SK-N-SH (cell line): ENCODE measurements around the gene CCDC178. TPM values are rescaled to one million over a fixed set of nuclear protein-coding genes. Genes with fewer than 3 reads are reported as not detected.

Source experiments
- CTCF ChIA-PET: fragments of 300-600, 350-600 bp; formaldehyde crosslinking; extraction: SDS; loops from one replicate; lab custom pipeline; 2021; lab: Yijun Ruan, JAX
- POLR2A ChIA-PET: fragments of 350-600 bp; sonication (Branson Sonifier 250); formaldehyde crosslinking; extraction: SDS; loops from one replicate; lab custom pipeline; 2020; ENCODE audit warnings: antibody characterized with exemption, inconsistent platforms; lab: Yijun Ruan, JAX
- DNase-seq: peaks from one replicate; pipeline ENCODE4 v3.0.0; 2012
- H2AFZ ChIP-seq: fragments of 200-600 bp; sonication (generic); 2 replicates; pipeline ENCODE4 v1.8.1; 2016; ENCODE audit warnings: antibody characterized with exemption, mild to moderate bottlenecking, low read depth
- H3F3A ChIP-seq: fragments of 200-600 bp; sonication (generic); replicated peaks from 2 replicates; pipeline ENCODE3; 2016; ENCODE audit warnings: antibody characterized with exemption, mild to moderate bottlenecking; ENCODE audit not compliant: insufficient read depth
- H3K27ac ChIP-seq, 2 experiments: fragments of 200-500 bp in 1 of 2; fragments of 200-600 bp in 1 of 2; sonication (Bioruptor generic) in 1 of 2; sonication (generic), shearing (Covaris generic) in 1 of 2; 2 replicates each; pipeline versions ENCODE4 v1.5.1 to v1.6.1; 2014 to 2016; ENCODE audit warnings: low read depth in 2 of 2, inconsistent platforms in 1 of 2, low read length in 1 of 2, mild to moderate bottlenecking in 1 of 2, mixed read lengths in 1 of 2
- H3K27me3 ChIP-seq: fragments of 200-600 bp; sonication (generic), shearing (Covaris generic); 2 replicates; pipeline ENCODE4 v1.6.1; 2016; ENCODE audit warnings: mixed run types; ENCODE audit not compliant: insufficient read depth
- H3K36me3 ChIP-seq, 2 experiments: fragments of 200-500 bp in 1 of 2; fragments of 200-600 bp in 1 of 2; sonication (Bioruptor generic) in 1 of 2; sonication (generic) in 1 of 2; replicated peaks in 1 of 2; 2 replicates each; pipeline versions ENCODE3 to v1.5.1; 2014 to 2016; ENCODE audit warnings: low read length in 1 of 2, mild to moderate bottlenecking in 1 of 2; ENCODE audit not compliant: insufficient read depth in 2 of 2, control insufficient read depth in 1 of 2
- H3K4me1 ChIP-seq, 2 experiments: fragments of 200-500 bp in 1 of 2; fragments of 200-600 bp in 1 of 2; sonication (Bioruptor generic) in 1 of 2; sonication (generic), shearing (Covaris generic) in 1 of 2; 2 replicates each; pipeline versions ENCODE4 v1.5.1 to v1.6.1; 2014 to 2016; ENCODE audit warnings: low read depth in 1 of 2, low read length in 1 of 2, mixed run types in 1 of 2; ENCODE audit not compliant: insufficient read depth in 2 of 2, control insufficient read depth in 1 of 2
- H3K4me2 ChIP-seq: fragments of 200-600 bp; sonication (generic), shearing (Covaris generic); 2 replicates; pipeline ENCODE4 v1.6.1; 2017; ENCODE audit warnings: mixed run types
- H3K4me3 ChIP-seq, 2 experiments: fragments of 200-500 bp in 1 of 2; fragments of 200-600 bp in 1 of 2; sonication (Bioruptor generic) in 1 of 2; sonication (generic), shearing (Covaris generic) in 1 of 2; 2 replicates each; pipeline versions ENCODE4 v1.5.1 to v1.8.1; 2014 to 2016; ENCODE audit warnings: low read depth in 2 of 2, inconsistent platforms in 1 of 2, low read length in 1 of 2, mild to moderate bottlenecking in 1 of 2, mixed read lengths in 1 of 2, moderate library complexity in 1 of 2
- H3K79me2 ChIP-seq: fragments of 200-600 bp; sonication (generic); 2 replicates; pipeline ENCODE4 v1.8.1; 2017; ENCODE audit warnings: mild to moderate bottlenecking; ENCODE audit not compliant: insufficient read depth
- H3K9ac ChIP-seq: fragments of 200-600 bp; sonication (generic); 2 replicates; pipeline ENCODE4 v1.6.1; 2017; ENCODE audit warnings: mixed run types
- H3K9me2 ChIP-seq: fragments of 200-600 bp; sonication (generic); 2 replicates; pipeline ENCODE4 v1.6.1; 2017; ENCODE audit warnings: mixed run types
- H3K9me3 ChIP-seq: fragments of 200-600 bp; sonication (generic); 2 replicates; pipeline ENCODE4 v1.6.1; 2017; ENCODE audit warnings: mixed run types, mild to moderate bottlenecking, moderate library complexity
- H4K20me1 ChIP-seq: fragments of 200-600 bp; sonication (generic); 2 replicates; pipeline ENCODE4 v1.6.1; 2017; ENCODE audit warnings: mild to moderate bottlenecking, mixed run types; ENCODE audit not compliant: insufficient read depth
- CHD2 ChIP-seq: fragments of 150-350 bp; IDR thresholded peaks from 2 replicates; pipeline ENCODE4 v1.6.1; 2018; ENCODE audit warnings: low read length; ENCODE audit not compliant: partially characterized antibody
- ELF1 ChIP-seq: IDR thresholded peaks from 2 replicates; pipeline ENCODE4 v1.4.0; 2012
- FOXJ3 ChIP-seq: sonication (generic); formaldehyde crosslinking; IDR thresholded peaks from 2 replicates; pipeline ENCODE4 v1.5.1; 2020; ENCODE audit warnings: mild to moderate bottlenecking, missing genetic modification reagents
- GABPA ChIP-seq: IDR thresholded peaks from 2 replicates; pipeline ENCODE4 v1.4.0; 2012; ENCODE audit warnings: low read depth, mild to moderate bottlenecking
- GATA2 ChIP-seq: sonication (generic); formaldehyde crosslinking; IDR thresholded peaks from 2 replicates; pipeline ENCODE4 v1.5.0; 2020; ENCODE audit warnings: mild to moderate bottlenecking, missing genetic modification reagents
- JUND ChIP-seq: IDR thresholded peaks from 2 replicates; pipeline ENCODE4 v1.4.0; 2012
- MEF2A ChIP-seq: IDR thresholded peaks from 2 replicates; pipeline ENCODE4 v1.4.0; 2012; ENCODE audit warnings: low read depth, borderline replicate concordance
- NRF1 ChIP-seq: IDR thresholded peaks from 2 replicates; pipeline ENCODE4 v1.6.1; 2012; ENCODE audit warnings: low read depth, mild to moderate bottlenecking, low read length
- RFX5 ChIP-seq: IDR thresholded peaks from 2 replicates; pipeline ENCODE4 v1.6.1; 2012; ENCODE audit warnings: mild to moderate bottlenecking, improper control_type of control experiment, low read length
- TCF12 ChIP-seq: IDR thresholded peaks from 2 replicates; pipeline ENCODE4 v1.4.0; 2012
- WGBS: methylation state at CpG from one replicate; pipeline ENCODE4 v1.1.6; 2017; ENCODE audit warnings: low lambda C conversion rate; 5-methylcytosine and 5-hydroxymethylcytosine counted together
- polyA plus RNA-seq, 3 experiments: library from polyadenylated mRNA; depleted of rRNA; stranded (reverse); fragments of >200 nt; gene quantifications; 2 replicates each; pipeline ENCODE4 v1.2.3, GENCODE V29; 2012
- TF ChIP-seq, protein P1 (sequence below): IDR thresholded peaks from 2 replicates; pipeline ENCODE4 v1.4.0; 2012; ENCODE audit warnings: low read depth

The CCDC178 gene
- polyA plus RNA-seq, 1 of the 3 experiments (the other 2 are of a cell fraction) = not detected

DNA sequence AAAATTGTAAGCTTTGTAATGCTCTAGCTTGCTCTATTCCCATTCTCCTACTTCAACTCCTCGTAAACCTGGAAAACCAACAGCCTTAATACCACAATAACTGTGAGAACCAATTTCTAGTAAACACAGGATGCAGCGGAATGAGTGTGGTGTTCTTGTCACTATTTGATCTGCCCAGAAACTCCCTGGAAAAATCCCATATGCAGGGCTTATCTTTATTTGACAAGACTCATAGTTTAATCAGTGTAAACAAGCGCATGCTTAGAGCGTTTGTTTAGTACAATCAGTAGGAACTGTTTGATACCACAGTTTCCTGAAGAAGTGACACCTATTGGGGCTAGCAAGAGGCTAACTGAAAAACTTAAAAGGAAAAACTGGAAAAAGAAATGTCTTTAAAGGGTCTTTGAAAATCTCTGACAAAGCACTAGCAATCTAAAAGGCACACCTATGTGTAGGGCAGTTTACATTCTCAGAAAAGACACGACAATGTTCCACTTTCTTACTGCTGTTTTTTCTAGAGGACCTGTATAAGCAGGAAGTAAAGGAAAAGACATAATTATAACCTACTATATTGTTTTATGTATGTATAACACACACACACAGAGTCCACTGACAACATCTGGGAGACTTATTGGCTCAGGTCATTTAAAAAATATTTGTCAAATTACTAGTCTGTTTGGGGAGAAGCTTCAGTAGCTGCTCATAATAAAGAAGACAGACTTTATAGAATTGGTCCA lies 426.3 kb downstream of the CCDC178 start:
- no peaks in the 10 kb centered on the region for H3K9me2 ChIP-seq
- CTCF ChIA-PET = no interaction called here
- H3K27me3 ChIP-seq = no peaks in the 10 kb centered on the region
- no peaks in the 10 kb centered on the region for H4K20me1 ChIP-seq
- no peak overlapping the region for H3K9ac ChIP-seq
- no peaks in the 10 kb centered on the region for H3K4me1 ChIP-seq
- no peak overlapping the region for H3K27ac ChIP-seq
- no peak for TF ChIP-seq ELF1
- no peak for TF ChIP-seq MEF2A
- no peak for TF ChIP-seq GATA2
- TF ChIP-seq RFX5 = no peak
- TF ChIP-seq TCF12 = no peak
- TF ChIP-seq NRF1 = no peak
- TF ChIP-seq CHD2 = no peak
- TF ChIP-seq FOXJ3 = no peak
- TF ChIP-seq, protein P1, sequence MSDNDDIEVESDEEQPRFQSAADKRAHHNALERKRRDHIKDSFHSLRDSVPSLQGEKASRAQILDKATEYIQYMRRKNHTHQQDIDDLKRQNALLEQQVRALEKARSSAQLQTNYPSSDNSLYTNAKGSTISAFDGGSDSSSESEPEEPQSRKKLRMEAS = no peak
- no peaks in the 10 kb centered on the region for H3K36me3 ChIP-seq
- H3K79me2 ChIP-seq = no peaks in the 10 kb centered on the region
- no peaks in the 10 kb centered on the region for H3K9me3 ChIP-seq
- H3F3A ChIP-seq = no peaks in the 10 kb centered on the region
- no peak for DNase-seq
- POLR2A ChIA-PET = no interaction called here
- H2AFZ ChIP-seq = no peak overlapping the region
- H3K4me2 ChIP-seq = no peak overlapping the region
- WGBS = 44% methylated on average over 5 of the region's 5 CpGs
- no peak overlapping the region for H3K4me3 ChIP-seq

DNA sequence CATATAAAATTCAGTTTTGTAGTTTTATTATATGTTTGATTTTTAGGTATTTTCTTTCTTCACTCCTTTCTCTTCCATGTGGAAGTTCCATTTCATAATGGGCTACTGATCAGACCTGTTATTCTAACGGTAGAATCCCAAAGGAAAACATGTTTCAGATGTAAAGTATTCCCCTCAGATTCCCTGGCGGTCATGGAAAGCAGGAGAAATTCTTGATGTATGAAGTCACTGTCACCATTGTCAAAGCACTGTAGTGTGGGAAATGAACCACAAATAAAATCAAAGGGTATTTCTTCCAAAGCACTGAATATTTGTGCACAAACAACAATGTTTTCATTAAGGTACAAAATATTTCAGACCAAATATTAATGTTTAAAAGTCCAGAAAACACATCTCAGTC lies 430.4 kb downstream of the CCDC178 start:
- TF ChIP-seq NRF1 = no peak
- no peaks in the 10 kb centered on the region for H3K9me2 ChIP-seq
- H3K4me2 ChIP-seq = no peak overlapping the region
- no peak for DNase-seq
- WGBS = 32% methylated on average over 2 of the region's 2 CpGs
- H3F3A ChIP-seq = no peaks in the 10 kb centered on the region
- H3K9ac ChIP-seq = no peak overlapping the region
- H4K20me1 ChIP-seq = no peaks in the 10 kb centered on the region
- no peak overlapping the region for H3K4me3 ChIP-seq
- no peaks in the 10 kb centered on the region for H3K27me3 ChIP-seq
- ChIA-PET POLR2A (no interaction called here), CTCF (no interaction called here)
- no peaks in the 10 kb centered on the region for H3K9me3 ChIP-seq
- H3K36me3 ChIP-seq = no peaks in the 10 kb centered on the region
- H3K79me2 ChIP-seq = no peaks in the 10 kb centered on the region
- no peaks in the 10 kb centered on the region for H3K4me1 ChIP-seq
- H3K27ac ChIP-seq = no peak overlapping the region
- H2AFZ ChIP-seq = no peak overlapping the region

DNA sequence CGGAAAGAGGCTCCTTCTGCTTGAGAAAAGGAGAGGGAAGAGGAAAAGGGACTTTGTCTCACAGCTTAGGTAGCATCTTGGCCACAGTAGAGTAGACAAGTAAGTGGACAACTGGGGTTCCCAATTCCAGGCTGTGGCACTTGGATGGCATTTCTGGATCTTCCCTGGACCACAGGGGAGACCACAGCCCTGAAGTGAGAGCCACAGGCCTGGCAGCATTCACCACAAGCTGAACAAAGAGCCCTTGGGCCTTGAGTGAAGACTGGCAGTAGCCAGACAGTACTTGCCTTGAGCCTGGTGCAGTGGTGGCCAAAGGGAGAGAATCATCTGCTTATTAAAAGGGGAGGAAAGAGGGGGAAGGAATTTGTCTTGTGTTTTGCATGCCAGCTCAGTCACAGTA lies 441.6 kb downstream of the CCDC178 start:
- H3K27me3 ChIP-seq = no peaks in the 10 kb centered on the region
- H3K27ac ChIP-seq = no peak overlapping the region
- no peaks in the 10 kb centered on the region for H3F3A ChIP-seq
- no peaks in the 10 kb centered on the region for H4K20me1 ChIP-seq
- no peaks in the 10 kb centered on the region for H3K79me2 ChIP-seq
- no peak overlapping the region for H2AFZ ChIP-seq
- H3K36me3 ChIP-seq = no peaks in the 10 kb centered on the region
- ChIA-PET POLR2A (no interaction called here), CTCF (interaction anchor here (0.7 kb wide), 1 partner anchor 9 kb away, joined by 4 read pairs; no protein-coding TSS in a partner anchor)
- no peak overlapping the region for H3K4me2 ChIP-seq
- no peaks in the 10 kb centered on the region for H3K9me2 ChIP-seq
- no peak for DNase-seq
- no peaks in the 10 kb centered on the region for H3K9me3 ChIP-seq
- TF ChIP-seq JUND (no peak), GABPA (no peak), MEF2A (no peak)
- H3K9ac ChIP-seq = no peak overlapping the region
- H3K4me1 ChIP-seq = no peaks in the 10 kb centered on the region
- WGBS = 7% methylated on average over 1 of the region's 1 CpG
- H3K4me3 ChIP-seq = no peak overlapping the region
